Small intestine (tissue), 7 donors: ENCODE results near the gene MAGI1. TPM values are rescaled to one million over a fixed set of nuclear protein-coding genes. Genes with fewer than 3 reads are reported as not detected.

ENCODE experiments used
- DNase-seq, 2 donors: peaks; one replicate each; pipeline versions ENCODE4 v3.0.0 to v3.0.0-alpha.2; 2013
- FAIRE-seq: peaks from 2 replicates; lab custom pipeline; 2012; peaks lifted over from hg19 to GRCh38; lab: Jason Lieb, UNC
- H3K27ac ChIP-seq, 3 donors: one replicate each; pipeline ENCODE4 v1.5.1; 2013; ENCODE audit warnings: low read length in 2 of 3, mild to moderate bottlenecking in 2 of 3, control low read depth in 1 of 3, inconsistent platforms in 1 of 3, low read depth in 1 of 3, moderate library complexity in 1 of 3
- H3K27me3 ChIP-seq, 3 donors: one replicate each; pipeline ENCODE4 v1.6.1; 2013; ENCODE audit warnings: low read length in 3 of 3, inconsistent platforms in 1 of 3; ENCODE audit not compliant: control insufficient read depth in 3 of 3, insufficient read depth in 3 of 3
- H3K36me3 ChIP-seq, 3 donors: one replicate each; pipeline ENCODE4 v1.6.1; 2013; ENCODE audit warnings: low read length in 3 of 3, inconsistent platforms in 1 of 3, low read depth in 1 of 3, mild to moderate bottlenecking in 1 of 3, moderate library complexity in 1 of 3; ENCODE audit not compliant: control insufficient read depth in 3 of 3, insufficient read depth in 2 of 3
- H3K4me1 ChIP-seq, 3 donors: one replicate each; pipeline ENCODE4 v1.6.1; 2013; ENCODE audit warnings: low read length in 2 of 3, inconsistent platforms in 1 of 3, low read depth in 1 of 3, mild to moderate bottlenecking in 1 of 3, moderate library complexity in 1 of 3; ENCODE audit not compliant: control insufficient read depth in 3 of 3, insufficient read depth in 2 of 3
- H3K4me3 ChIP-seq, 3 donors: one replicate each; pipeline ENCODE4 v1.5.1; 2013; ENCODE audit warnings: low read length in 3 of 3, control low read depth in 1 of 3, inconsistent platforms in 1 of 3, low read depth in 1 of 3, mild to moderate bottlenecking in 1 of 3, moderate library complexity in 1 of 3
- H3K9me3 ChIP-seq, 2 donors: one replicate each; pipeline ENCODE4 v1.6.1; 2013; ENCODE audit warnings: low read depth in 1 of 2, low read length in 1 of 2; ENCODE audit not compliant: control insufficient read depth in 2 of 2, insufficient read depth in 1 of 2
- WGBS, 3 donors: extraction: QIAGEN DNeasy Blood & Tissue Kit; methylation state at CpG; one replicate each; pipeline ENCODE4 v1.1.7; 2013; 5-methylcytosine and 5-hydroxymethylcytosine counted together
- polyA plus RNA-seq, 4 donors: library from polyadenylated mRNA; stranded (reverse) in 3 of 4; unstranded in 1 of 4; fragments of 200-250 nt in 3 of 4; fragments of 120-200 nt in 1 of 4; gene quantifications; one replicate each; pipeline versions ENCODE4 v1.2.1 to v1.2.3, GENCODE V29; 2013
- donor health status: healthy with polysubstance abuse.
- donor health status: control.
- donor health status: control.
- donor health status: Bipolar disorder and iron deficiency.
- donor health status: healthy.

The MAGI1 gene
- polyA plus RNA-seq, 4 donors, result 10.0 to 35.1 (median 12.6) TPM

GRCh38 chr3:65795166-65795565 is 243.6 kb downstream of the MAGI1 start:
- WGBS, 3 donors, result 95 to 96% (median 96%) methylated on average over 2 of the region's 2 CpGs
- no peak for FAIRE-seq

DNA sequence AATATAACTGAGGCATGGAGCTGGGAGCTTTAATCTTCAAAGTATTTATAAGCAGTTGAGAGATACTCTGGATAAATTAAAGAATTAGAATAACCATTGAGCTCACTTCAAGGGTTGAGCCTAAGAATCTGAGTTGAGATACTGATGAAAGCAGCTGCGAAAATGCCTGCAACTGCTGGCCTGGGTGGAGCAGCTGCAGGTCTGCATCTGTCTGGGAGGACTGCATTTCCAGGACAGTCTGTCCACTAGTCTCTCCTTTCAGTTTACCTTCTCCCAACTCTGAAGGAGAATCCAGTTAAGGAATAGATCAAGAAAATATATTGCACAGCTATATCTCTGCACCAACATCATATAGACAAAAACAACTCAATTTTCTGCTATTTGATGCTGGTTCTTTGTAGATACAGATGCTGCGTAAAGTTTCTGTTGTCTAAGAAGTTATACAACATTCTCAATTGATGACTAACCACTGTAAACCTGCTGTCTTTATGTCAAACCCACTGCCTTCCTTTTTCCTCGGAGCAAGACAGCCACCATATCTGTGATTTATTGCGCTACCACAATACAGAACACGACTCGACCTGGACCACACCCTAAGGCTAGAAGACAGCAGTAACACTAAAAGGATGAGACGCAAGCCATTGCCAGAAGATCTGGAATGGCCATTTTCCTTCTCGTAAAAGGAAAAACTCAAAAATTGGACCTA is 245.1 kb downstream of the MAGI1 start:
- 53 to 61% (median 57%) methylated on average over 8 of the region's 8 CpGs for WGBS, 3 donors
- Histone ChIP-seq H3K9me3 (no peaks in the 10 kb centered on the region), H3K36me3 (no peaks in the 10 kb centered on the region), H3K27me3 (no peaks in the 10 kb centered on the region), H3K27ac (no peak overlapping the region), H3K4me3 (no peak overlapping the region), H3K4me1 (peaks cover 0 to 4% (median 3%) of the 10 kb centered on the region in 3 donors)
- no peak for FAIRE-seq
- peak; percentile 27 to 38 for DNase-seq

More at GRCh38 chr3:65795166-65795565, 243.6 kb downstream of the MAGI1 start:
- no peaks in the 10 kb centered on the region for H3K36me3 ChIP-seq
- H3K27me3 ChIP-seq, result no peaks in the 10 kb centered on the region
- peaks cover 0 to 4% (median 3%) of the 10 kb centered on the region in 3 donors for H3K4me1 ChIP-seq
- no peak overlapping the region for H3K4me3 ChIP-seq
- no peaks in the 10 kb centered on the region for H3K9me3 ChIP-seq
- DNase-seq, result no peak
- H3K27ac ChIP-seq, result no peak overlapping the region

DNA sequence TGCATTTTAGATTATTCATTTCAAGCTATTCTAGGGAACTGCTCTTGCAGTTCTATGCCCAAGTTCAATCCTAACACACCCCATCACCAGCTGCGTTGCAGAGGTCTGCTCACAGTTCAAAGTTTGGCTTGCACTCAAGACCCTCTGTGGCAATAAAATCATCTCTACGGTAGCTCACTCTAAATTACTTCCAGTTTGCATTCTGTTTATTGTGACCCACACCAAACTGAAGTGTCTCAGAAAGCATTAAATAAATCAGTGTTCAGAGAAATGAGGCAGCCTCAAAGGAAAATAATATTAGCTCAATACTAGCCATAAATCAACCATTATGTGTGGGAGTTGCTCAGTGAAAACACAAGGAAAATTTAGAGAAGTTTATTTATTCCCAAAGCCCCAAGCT is 250.3 kb downstream of the MAGI1 start:
- no peaks in the 10 kb centered on the region for H3K27me3 ChIP-seq
- H3K4me3 ChIP-seq, result no peak overlapping the region
- H3K9me3 ChIP-seq, result no peaks in the 10 kb centered on the region
- no peak overlapping the region for H3K27ac ChIP-seq
- FAIRE-seq, result no peak
- 19 to 33% (median 32%) methylated on average over 2 of the region's 2 CpGs for WGBS, 3 donors
- DNase-seq, result no peak
- no peaks in the 10 kb centered on the region for H3K36me3 ChIP-seq
- no peaks in the 10 kb centered on the region for H3K4me1 ChIP-seq

- WGBS, 3 donors, result 83 to 92% (median 88%) methylated on average over 2 of the region's 2 CpGs
- no peaks in the 10 kb centered on the region for H3K9me3 ChIP-seq
- no peak overlapping the region for H3K27ac ChIP-seq
- no peaks in the 10 kb centered on the region for H3K4me1 ChIP-seq
- no peak overlapping the region for H3K4me3 ChIP-seq
- DNase-seq (no peak), FAIRE-seq (no peak)
- no peaks in the 10 kb centered on the region for H3K36me3 ChIP-seq
- no peaks in the 10 kb centered on the region for H3K27me3 ChIP-seq
Measured at GRCh38 chr3:65787827-65788226, 250.9 kb downstream of the MAGI1 start.

- H3K4me3 ChIP-seq, result no peak overlapping the region
- 57 to 74% (median 71%) methylated on average over 5 of the region's 5 CpGs for WGBS, 3 donors
- no peaks in the 10 kb centered on the region for H3K36me3 ChIP-seq
- H3K27ac ChIP-seq, result no peak overlapping the region
- FAIRE-seq, result no peak
- H3K27me3 ChIP-seq, result no peaks in the 10 kb centered on the region
- DNase-seq, result no peak
- H3K9me3 ChIP-seq, result no peaks in the 10 kb centered on the region
- H3K4me1 ChIP-seq, result no peaks in the 10 kb centered on the region
Measured at GRCh38 chr3:65787340-65787739, 251.4 kb downstream of the MAGI1 start.

GRCh38 chr3:65786890-65787289 is 251.8 kb downstream of the MAGI1 start:
- 91 to 96% (median 96%) methylated on average over 3 of the region's 3 CpGs for WGBS, 3 donors
- DNase-seq (no peak), FAIRE-seq (no peak)
- Histone ChIP-seq H3K9me3 (no peaks in the 10 kb centered on the region), H3K4me3 (no peak overlapping the region), H3K36me3 (no peaks in the 10 kb centered on the region), H3K27ac (no peak overlapping the region), H3K27me3 (no peaks in the 10 kb centered on the region), H3K4me1 (no peaks in the 10 kb centered on the region)

DNA sequence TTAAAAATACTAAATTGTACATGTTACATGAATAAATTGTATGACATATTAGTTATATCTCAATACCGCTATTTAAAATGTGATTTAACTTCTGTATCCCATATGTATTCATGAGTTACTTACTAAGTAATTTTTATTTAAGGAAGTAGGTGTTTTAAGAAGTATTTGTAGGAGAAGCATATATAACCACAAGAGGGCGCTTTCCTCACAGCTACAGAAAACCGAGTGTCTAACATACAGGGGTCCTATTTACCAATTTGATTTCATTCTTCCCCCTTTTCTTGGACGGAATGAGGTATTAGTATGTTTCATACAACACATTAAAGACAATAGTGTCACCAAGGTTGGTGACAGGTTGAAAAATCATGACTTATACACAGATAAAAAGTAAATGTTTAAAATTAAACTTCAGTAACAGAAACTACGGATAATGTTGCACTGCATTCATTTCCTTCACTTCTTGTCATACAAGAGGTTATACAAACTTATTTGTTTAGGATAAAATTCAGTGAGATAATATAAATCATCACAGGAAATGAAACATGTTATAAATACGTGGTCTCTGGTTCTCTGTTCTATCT is 253.6 kb downstream of the MAGI1 start:
- H3K4me3 ChIP-seq, result no peak overlapping the region
- H3K4me1 ChIP-seq, result no peaks in the 10 kb centered on the region
- FAIRE-seq (no peak), DNase-seq (peak; percentile 37 to 62)
- H3K27me3 ChIP-seq, result no peaks in the 10 kb centered on the region
- no peak overlapping the region for H3K27ac ChIP-seq
- H3K36me3 ChIP-seq, result no peaks in the 10 kb centered on the region
- no peaks in the 10 kb centered on the region for H3K9me3 ChIP-seq
- WGBS, 3 donors, result 26 to 31% (median 28%) methylated on average over 6 of the region's 6 CpGs

DNA sequence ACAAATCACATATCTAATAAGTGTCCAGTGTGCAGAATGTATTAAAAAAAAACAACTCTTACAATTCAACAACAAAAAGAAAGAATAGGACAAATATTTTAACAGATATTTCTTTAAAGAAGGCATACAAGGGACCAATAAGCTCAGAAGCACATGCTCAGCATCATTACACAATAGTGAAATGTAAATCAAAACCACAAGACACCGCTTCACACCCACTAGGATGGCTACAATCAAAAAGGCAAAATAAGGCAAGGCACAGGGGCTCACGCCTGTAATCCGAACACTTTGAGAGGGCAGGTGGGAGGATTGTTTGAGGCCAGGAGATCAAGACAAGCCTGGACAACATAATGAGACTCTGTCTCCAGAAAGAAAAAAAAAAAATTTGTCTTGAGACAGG is 255.6 kb downstream of the MAGI1 start:
- Histone ChIP-seq H3K36me3 (no peaks in the 10 kb centered on the region), H3K4me1 (no peaks in the 10 kb centered on the region), H3K4me3 (no peak overlapping the region), H3K9me3 (no peaks in the 10 kb centered on the region), H3K27ac (no peak overlapping the region), H3K27me3 (no peaks in the 10 kb centered on the region)
- WGBS, 3 donors, result 88 to 92% (median 90%) methylated on average over 3 of the region's 3 CpGs
- DNase-seq, result no peak
- FAIRE-seq, result no peak
